Measurements from ENCODE around the gene IL36RN.

Gene IL36RN

DNA sequence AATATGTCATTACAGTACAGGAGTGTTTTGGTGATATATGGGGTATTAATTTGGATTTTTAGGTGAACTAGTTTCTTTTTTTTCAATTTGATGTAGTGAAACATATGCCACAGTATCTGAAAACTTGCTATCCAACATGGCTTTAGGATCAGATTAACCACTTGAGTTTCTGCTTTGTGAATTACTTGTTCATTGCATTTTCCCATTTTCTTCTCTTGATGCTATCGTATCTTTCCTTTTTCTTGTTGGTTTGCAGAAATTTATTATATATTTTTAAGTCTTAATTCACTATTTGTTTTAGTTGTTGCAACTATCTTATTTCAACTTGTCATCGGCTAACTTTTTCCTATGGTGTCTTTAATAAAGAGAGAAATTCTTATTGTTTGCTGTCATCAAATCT, 44.9 kb upstream of the IL36RN start:
- H3K4me3 ChIP-seq (ENCODE audit: low read depth, low read length): no peak overlapping the region

GRCh38 chr2:113015042-113015441, 44.0 kb upstream of the IL36RN start:
- no peak overlapping the region for H3K4me3 ChIP-seq (ENCODE audit: low read depth, low read length)
- TF ChIP-seq, protein P1, sequence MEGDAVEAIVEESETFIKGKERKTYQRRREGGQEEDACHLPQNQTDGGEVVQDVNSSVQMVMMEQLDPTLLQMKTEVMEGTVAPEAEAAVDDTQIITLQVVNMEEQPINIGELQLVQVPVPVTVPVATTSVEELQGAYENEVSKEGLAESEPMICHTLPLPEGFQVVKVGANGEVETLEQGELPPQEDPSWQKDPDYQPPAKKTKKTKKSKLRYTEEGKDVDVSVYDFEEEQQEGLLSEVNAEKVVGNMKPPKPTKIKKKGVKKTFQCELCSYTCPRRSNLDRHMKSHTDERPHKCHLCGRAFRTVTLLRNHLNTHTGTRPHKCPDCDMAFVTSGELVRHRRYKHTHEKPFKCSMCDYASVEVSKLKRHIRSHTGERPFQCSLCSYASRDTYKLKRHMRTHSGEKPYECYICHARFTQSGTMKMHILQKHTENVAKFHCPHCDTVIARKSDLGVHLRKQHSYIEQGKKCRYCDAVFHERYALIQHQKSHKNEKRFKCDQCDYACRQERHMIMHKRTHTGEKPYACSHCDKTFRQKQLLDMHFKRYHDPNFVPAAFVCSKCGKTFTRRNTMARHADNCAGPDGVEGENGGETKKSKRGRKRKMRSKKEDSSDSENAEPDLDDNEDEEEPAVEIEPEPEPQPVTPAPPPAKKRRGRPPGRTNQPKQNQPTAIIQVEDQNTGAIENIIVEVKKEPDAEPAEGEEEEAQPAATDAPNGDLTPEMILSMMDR (IDR thresholded peaks at IDR 0.05; ENCODE audit: borderline replicate concordance, insufficient read depth, low read depth, low read length): no peak

More for the DNA sequence above, 44.9 kb upstream of the IL36RN start:
- TF ChIP-seq, protein P1 (IDR thresholded peaks at IDR 0.05; ENCODE audit: borderline replicate concordance, insufficient read depth, low read depth, low read length): no peak

DNA sequence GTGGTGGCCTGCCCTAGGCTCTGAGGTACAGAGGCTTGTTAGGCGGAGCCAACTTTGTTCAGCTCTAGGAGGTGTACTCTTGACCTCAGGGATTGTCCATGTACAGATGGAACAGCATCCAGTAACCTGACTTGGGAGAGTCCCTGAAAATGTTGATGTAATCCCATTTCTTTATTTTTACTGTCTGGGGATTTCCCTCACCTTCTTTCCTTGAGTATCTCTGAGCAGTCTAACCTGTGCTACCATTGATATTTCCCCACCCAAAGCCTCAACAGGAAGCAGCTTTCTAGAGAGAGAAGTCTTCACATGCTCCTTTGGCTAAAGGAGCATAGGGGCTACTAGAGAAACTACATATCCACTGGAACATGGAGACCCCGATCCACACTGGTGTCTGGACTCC, 43.3 kb upstream of the IL36RN start:
- no peak overlapping the region for H3K4me3 ChIP-seq (ENCODE audit: low read depth, low read length)
- TF ChIP-seq, protein P1 (IDR thresholded peaks at IDR 0.05; ENCODE audit: borderline replicate concordance, insufficient read depth, low read depth, low read length): no peak

DNA sequence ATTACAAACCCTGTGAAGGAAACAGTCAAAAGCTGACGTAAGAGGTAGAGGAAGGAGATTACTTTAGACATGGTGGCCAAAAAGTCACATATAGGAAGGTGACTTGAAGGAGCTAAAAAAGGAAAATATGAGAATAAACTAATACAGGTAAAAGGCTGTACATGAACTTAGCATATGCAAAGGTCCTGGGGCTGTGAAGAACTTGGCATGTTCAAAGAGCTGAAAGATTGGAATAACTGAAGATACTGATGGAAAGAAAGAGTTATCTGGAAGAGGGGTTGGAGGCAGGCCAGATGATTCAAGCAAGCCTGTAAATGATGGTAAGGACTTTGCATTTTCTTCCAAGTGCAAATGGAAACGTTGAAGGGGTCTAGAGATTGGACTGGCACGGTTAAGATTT, 40.5 kb upstream of the IL36RN start:
- TF ChIP-seq, protein P1 (IDR thresholded peaks at IDR 0.05; ENCODE audit: borderline replicate concordance, insufficient read depth, low read depth, low read length): no peak
- no peak overlapping the region for H3K4me3 ChIP-seq (ENCODE audit: low read depth, low read length)

- H3K4me3 ChIP-seq (ENCODE audit: low read depth, low read length): no peak overlapping the region
- TF ChIP-seq, protein P1 (IDR thresholded peaks at IDR 0.05; ENCODE audit: borderline replicate concordance, insufficient read depth, low read depth, low read length): no peak
Observed at GRCh38 chr2:113021312-113021711, 37.7 kb upstream of the IL36RN start.

GRCh38 chr2:113024764-113025163, 34.2 kb upstream of the IL36RN start:
- TF ChIP-seq, protein P1 (IDR thresholded peaks at IDR 0.05; ENCODE audit: borderline replicate concordance, insufficient read depth, low read depth, low read length): no peak
- H3K4me3 ChIP-seq (ENCODE audit: low read depth, low read length): no peak overlapping the region

DNA sequence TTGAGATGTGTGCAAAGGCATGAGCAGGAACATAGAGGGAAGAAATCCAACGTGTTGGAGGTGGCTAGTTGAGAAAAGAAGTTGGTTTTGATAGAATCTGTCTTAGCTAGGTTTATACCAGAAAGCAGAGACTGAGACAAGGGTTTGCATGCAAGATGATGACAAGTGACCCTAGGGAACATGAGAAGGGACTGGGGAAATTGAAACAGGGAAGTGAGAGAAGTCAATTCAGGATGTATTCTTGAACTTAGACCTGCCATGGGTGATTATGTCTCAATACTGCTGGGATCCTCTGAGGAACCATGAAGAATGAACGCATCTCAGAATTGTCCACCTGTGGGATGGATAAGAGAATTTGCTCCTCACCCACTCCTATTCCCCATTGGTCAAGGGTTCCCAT, 33.3 kb upstream of the IL36RN start:
- TF ChIP-seq, protein P1 (IDR thresholded peaks at IDR 0.05; ENCODE audit: borderline replicate concordance, insufficient read depth, low read depth, low read length): no peak
- no peak overlapping the region for H3K4me3 ChIP-seq (ENCODE audit: low read depth, low read length)
